Pulmonary artery endothelial cell (primary cell): ENCODE results near the gene MACROH2A1. TPM values are rescaled to one million over a fixed set of nuclear protein-coding genes. Genes with fewer than 3 reads are reported as not detected.

Experiments used
- DNase-seq: peaks from one replicate; pipeline ENCODE4 v3.0.0-alpha.2; 2011; ENCODE audit warnings: low read depth, low spot score
- total RNA-seq: library from RNA; depleted of rRNA; stranded (reverse); fragments of >200 nt; gene quantifications from 2 replicates; pipeline ENCODE4 v1.2.3, GENCODE V29; 2014

The MACROH2A1 gene
- total RNA-seq, 1 donor from 2014 or later, result 194 TPM

DNA sequence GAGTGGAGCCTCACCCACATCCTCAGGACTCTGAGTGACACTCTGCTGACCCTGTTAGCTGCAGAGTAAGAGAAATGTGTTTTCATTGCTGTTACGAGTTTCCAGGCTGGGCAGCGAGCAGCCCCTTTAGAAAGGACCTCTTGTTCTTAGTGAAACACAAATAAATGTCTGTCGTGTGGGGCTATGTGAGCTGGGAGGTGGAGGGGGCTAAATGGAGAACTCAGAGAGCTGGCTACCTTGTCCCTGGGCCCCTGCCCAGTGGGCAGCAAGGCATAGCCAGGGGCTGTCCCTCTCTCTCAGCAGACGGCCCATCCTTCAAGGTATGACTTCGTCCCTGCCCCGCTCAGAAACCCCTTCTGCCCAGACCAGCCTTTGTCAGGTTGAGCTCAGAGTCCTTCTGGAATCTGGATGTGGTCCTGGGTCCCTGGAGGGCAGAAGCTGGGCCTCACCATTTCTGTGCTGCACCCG lies 38.0 kb upstream of the MACROH2A1 start:
- no peak for DNase-seq

GRCh38 chr5:135435467-135436330 lies 36.7 kb upstream of the MACROH2A1 start:
- no peak for DNase-seq

DNA sequence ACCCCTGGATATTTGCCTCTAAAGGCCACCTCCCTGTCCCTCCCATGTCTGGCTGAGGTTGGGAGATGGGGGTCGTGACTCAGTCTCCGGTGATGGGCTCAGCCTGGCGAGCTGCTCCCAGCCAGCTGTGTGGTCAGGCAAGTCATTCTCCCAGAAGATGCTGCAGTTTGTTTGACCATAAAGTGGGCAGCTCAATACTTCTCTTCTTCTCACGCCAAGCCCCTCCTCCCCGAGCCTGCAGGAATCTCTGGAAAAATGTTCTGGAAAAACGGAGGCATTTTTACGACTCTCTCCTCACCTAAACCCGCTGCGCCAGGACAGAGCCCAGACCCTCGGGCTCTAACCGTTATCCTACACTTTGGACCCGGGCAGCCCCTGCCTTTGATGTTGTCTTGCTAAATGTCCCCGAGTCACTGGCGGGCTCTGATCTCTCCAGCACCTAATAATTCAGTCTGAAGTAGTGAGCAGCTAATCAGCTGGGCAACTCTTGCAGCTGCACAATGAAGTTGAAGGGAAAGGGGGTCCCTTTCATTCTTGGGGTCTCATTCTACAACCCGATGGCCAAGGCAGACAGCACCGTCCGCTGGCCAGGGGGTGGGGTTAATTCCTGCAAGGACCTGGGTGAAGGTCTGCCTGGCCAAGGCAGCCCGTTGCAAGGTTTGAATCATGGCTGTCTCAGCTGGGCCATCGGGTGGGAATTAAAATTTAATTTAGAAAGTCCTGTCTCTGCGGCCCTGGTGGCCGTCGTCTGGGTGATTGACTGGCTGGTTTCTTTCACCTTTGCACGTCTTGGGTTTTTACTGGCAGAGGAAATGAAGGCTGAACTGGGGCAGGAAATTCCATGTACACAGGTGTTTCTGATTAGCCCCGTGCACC lies 35.8 kb upstream of the MACROH2A1 start:
- no peak for DNase-seq

DNA sequence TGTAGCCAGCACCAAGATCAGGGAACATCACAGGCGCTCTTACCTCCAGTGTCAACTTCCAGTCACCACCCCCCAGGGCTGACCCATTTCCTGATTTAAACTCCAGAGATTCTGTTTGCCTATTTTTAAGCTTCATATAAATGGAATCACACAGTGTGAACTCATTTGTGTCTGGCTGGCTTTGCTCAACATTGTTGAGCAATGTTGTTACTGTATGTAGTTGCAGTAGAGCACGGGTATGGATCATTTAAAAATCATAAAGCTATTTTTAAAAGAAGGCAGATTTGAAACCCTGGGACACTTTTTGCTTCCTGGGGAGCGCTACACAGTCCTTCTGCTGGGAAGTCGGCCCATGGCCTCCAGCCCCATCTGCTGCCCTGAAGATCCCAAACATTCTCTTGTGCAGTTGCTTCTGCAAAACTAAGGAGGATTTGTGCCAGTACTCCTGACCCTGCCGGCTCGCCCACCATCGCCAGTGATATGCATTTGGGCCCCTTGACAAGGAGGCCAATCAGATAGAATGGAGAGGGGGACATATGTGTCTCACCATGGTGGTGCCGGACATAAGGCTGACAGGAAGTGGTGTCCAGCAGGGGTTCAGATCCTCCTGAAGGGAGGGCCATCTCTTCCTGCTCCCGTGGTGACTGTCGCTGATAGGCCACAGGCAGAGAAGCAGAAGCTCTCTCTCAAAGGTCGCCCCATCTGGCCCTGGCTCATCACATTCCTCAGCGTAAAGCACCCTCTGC lies 34.8 kb upstream of the MACROH2A1 start:
- DNase-seq, result no peak

DNA sequence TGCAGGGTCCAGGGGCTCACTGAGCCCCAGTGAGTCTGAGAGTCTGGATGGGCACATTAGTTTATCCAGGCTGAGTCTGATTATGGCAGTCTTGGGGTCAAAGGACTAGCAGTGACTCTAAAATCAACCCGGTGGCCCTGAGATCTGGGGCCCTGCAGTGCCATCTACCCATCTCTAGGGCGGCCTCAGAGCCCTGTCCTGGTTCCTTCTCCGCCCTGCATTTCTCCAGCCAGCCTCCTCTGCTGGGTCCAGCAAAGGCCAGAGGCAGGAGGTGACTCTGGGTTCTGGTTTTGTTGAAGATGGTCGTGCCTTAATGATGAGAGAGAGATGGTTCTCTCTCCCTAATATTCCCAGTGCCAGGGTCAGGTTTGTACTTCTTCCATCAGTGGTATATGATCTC lies 33.1 kb upstream of the MACROH2A1 start:
- DNase-seq, result no peak

- no peak for DNase-seq
These were observed 31.1 kb upstream of the MACROH2A1 start for GRCh38 chr5:135430135-135430437.

GRCh38 chr5:135429301-135430134 lies 30.5 kb upstream of the MACROH2A1 start:
- DNase-seq, result no peak

GRCh38 chr5:135428586-135428985 lies 29.6 kb upstream of the MACROH2A1 start:
- no peak for DNase-seq

DNA sequence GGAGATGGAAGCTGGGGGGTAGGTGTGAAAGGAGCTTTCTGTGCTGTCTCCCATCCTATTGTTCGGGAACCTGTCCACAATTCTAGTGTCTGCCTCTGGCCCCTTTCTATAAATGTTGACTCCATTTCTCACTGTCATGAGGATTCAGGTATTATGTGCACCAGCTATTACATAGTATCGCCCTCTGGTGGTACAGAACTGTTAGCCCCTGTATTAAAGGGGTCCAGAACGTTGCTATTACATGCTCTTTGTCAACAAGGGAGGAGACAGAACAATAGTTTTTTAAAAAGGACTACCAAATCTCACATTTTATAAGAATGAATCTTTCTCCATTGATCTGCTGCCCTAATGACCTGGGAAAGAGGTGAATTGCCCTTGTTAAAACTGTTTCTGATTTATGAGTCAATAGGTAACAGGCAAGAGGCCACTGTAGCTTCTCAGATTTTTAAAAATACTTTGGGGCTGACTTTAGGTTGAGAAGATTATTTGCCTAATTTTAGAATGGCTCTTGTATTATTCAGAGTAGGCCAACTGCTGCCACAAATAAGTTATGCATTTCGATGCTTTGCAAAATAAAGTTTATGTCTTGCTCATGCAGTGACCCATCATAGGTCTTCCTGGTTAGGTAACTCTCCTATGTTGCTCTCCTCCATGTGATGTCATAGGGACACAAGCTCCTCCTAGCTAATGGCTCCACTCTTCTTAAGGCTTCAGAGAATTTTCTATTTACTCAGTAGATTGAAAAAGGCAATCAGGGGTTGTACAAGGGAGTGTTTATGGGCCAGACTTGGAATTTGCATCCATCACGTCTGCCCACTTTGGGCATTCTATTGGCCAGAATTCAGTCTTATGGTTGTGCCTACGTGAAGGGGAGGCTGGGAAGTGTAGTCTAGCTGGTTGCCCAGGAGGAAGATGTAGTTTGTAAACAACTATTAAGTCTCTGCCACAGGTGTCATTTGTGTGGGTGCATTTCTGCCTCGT lies 27.4 kb upstream of the MACROH2A1 start:
- DNase-seq, result peak; percentile 15

DNA sequence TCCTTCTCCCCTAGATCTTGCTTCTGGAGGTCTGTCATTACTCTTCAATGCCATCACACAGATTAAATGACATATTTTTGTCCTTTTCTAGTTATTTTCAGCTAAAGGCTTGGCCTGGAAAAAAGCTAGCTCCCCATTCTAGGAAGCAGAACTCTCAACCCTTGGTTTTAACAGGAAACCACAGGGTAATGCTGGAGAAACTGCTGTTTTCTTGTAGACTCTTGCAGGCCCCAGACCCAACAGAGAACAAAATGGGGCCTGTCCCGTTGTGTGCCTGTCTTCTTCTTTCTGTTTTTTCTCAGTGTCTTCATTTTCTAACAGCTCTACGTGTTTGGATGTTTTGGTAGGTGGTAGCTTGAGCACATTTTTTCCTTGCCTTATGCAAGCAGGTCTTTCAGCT lies 26.6 kb upstream of the MACROH2A1 start:
- no peak for DNase-seq

- DNase-seq, result no peak
These were observed 24.8 kb upstream of the MACROH2A1 start for GRCh38 chr5:135423846-135424168.

DNA sequence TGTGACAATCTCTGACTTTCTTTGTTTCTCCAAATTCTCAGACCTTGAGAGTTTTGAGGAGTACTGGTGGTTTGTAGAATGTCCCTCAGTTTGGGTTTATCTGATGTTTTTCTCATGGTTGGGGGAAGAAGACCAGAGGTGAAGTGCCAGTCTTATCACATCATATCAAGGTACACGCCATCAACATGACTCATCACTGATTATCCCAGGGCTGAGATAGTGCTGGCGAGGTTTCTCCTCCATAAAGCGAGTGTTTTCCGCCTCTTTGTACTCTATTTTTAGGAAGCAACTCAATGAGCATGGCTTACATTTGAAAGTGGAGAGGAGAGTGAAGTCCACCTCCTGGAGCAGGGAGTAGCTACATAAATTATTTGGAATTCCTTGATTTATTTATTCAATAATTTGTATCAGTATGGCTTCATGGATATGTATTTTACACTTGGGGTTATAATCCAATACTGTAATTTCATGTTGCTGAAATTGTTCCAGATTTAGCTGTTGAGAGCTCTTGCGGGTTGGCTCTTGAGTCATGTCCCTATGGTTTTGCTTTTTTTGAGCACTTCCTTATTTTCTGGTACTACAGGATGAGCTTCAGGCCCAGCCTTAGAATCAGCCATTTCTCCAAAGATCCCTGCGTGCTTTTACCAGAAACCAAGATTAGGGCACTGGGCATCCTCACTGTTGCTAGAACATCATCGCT lies 24.3 kb upstream of the MACROH2A1 start:
- DNase-seq, result no peak

GRCh38 chr5:135422419-135422818 lies 23.4 kb upstream of the MACROH2A1 start:
- DNase-seq, result no peak

DNA sequence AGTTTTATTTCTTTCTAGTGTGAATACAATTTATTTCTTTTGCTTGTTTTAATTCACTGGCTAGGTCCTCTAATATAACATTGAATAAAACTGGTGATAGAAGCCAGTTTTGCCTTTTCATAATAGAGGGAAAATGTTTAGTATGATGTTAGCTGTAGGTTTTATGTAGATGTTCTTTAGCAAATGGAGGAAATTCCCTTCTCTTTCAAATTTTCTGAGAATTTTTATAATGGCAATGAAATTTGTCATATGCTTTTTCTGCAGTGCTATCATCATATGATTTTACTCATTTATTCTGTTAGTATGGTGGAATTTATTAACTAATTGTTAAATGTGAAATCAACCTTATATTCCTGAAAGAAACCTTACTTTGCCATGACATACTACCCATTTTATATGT lies 18.1 kb upstream of the MACROH2A1 start:
- no peak for DNase-seq

- no peak for DNase-seq
These were observed 6.1 kb upstream of the MACROH2A1 start for GRCh38 chr5:135405082-135405481.

DNA sequence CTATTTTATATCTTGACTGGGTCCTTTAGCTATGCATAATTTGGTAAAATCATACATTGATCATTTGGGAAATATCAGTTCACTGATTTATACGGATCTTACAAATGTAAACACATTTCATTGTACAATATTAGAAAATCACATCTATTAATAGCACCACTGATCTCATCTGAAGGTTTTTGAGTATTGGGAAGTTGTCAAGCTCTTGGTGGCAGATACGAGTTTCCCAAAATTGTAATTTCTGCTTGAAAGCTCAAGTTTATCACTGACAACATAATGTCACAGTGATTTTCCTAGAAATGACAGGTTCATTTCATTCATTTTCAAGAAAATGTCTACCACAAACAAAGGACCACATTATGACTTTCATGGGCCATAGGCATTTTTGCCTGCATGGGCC lies 3.0 kb upstream of the MACROH2A1 start:
- DNase-seq, result no peak

DNA sequence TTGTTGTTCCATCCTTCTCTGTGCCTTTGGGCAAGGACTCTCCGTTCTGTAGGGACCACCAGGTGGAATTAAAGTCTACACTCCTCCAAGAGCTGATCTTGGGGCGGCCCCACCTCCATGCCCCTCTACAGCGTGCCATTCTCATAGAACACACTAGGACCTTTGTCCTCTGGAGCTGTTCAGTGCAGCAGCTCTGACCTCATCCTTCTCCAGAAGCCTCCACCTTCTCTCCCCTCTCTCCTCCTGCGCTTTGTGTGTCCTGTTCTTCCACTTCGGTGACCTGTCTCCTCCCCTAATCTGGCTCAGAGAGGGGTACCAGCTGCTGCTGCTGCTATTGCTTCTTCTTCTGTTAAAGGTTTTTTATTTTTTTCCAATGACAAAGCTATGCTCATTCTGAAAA lies 1.8 kb upstream of the MACROH2A1 start:
- no peak for DNase-seq

- no peak for DNase-seq
These were observed 937 bp upstream of the MACROH2A1 start for GRCh38 chr5:135399794-135400542.
